ENCODE measurements around the gene TRH.
A peak's percentile ranks its signal among the peaks of the same experiment; 100 is the strongest.

The TRH gene, protein sequence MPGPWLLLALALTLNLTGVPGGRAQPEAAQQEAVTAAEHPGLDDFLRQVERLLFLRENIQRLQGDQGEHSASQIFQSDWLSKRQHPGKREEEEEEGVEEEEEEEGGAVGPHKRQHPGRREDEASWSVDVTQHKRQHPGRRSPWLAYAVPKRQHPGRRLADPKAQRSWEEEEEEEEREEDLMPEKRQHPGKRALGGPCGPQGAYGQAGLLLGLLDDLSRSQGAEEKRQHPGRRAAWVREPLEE

DNA sequence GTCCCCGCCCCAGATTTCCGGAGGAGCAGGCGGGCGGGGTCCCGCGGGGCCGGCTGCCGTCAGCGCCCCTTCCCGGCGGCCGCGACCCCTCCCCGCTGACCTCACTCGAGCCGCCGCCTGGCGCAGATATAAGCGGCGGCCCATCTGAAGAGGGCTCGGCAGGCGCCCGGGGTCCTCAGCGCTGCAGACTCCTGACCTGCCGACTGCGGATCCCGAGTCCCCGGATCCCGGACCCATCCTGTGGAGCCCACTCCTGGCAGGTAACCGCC, at the start of gene TRH:
Gene TRH (plus strand): TSS at position 157 of the 269 bp plus-strand sequence. CDS start 1,097 bp downstream, outside the sequence.
- no peak for DNase-seq

DNA sequence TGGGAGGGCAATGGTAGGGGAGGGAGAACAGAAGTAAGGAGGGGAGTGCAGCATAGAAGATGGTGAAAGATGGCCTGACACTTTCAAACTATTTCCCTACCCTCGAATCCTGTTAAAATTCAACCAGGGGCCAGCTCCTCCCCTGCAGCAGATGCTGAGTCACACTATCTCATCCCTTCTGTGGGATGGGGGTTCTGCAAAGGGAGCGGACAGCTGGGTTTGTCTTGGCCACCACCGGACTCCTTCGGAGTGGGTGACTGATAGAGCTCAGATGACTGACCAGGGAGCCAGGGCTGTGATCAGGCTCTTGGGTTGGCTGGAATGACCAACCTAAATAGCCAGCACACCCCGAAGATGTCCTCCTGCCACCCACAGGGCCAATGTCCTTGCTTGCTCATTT, 47.4 kb upstream of the TRH start:
- DNase-seq, result no peak

DNA sequence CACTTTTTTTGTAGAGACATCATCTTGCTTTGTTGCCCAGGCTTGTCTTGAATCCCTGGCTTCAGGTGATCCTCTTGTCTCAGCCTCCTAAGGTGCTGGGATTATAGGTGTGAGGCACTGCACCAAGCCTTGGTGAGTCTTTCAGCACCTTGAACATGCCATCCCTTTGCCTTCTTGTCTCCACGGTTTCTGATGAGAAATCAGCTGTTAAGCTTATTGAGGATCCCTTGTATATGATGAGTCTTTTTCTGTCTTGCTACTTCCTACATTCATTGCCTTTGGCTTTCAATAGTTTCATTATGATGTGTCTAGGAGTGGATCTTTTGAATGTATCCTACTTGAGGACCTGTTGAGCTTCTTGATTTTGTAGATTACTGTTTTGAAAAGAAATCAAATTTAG, 45.1 kb upstream of the TRH start:
- DNase-seq, result no peak

DNA sequence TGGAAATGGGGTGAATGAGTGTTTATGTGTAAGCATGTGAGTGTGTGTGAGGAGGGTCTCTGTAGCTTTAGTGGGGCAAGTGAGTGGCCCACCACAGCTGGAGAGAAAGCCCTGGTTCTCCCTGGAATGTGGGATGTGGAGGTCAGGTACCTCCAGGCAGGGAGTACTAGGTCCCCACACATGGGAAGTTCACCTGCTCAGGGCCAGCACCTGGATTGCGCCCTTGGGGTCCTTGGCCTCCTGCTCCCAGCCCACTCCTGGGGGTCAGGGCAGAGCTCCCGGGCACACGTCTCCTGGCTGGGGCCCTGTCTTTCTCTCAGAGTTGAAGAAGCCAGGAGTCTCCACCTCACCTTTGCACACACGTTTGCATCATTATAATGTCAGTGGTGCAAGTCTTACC, 41.0 kb upstream of the TRH start:
- DNase-seq, result no peak

DNA sequence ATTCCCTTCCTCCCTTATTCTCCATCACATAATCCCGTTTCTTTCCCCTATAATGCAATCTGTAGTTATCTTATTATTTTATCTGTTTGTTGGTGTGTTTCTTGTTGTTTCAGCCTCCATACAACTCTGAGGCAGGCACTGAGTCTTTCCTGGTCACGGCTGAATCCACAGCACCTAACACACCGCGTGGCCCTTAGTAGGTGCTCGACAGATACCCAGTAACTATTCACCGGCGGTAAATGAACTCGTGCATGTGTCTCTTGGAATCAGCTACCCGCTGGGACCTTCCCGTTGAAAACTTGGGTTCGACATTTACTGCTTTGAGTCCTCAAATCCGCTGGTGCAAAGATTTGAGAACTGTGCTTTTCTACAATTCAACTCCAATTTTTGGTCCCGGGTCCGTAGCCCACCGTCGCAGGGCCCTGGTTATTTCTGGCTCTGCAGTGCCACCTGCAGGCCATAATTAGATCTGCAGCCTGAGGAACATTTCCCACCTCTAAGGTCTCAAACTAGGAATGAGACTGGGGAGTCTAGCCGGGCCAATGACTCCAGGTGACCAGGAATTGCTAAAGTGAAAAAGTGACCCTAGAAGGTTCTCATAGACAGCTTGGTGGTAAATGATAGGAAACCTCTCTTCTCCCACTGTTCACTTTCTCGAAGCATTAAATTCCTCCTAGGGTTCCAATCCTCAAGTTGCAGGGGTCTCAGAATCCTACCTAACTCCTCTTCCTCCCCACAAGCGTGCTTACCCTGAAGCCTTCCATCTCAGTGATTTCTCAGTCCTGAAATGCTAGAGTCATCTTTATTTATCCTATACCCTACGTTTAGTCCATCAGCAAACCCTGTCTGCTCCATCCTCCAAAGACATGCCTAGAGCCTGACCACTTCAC, 40.0 kb upstream of the TRH start:
- peak; percentile 17 for DNase-seq

DNA sequence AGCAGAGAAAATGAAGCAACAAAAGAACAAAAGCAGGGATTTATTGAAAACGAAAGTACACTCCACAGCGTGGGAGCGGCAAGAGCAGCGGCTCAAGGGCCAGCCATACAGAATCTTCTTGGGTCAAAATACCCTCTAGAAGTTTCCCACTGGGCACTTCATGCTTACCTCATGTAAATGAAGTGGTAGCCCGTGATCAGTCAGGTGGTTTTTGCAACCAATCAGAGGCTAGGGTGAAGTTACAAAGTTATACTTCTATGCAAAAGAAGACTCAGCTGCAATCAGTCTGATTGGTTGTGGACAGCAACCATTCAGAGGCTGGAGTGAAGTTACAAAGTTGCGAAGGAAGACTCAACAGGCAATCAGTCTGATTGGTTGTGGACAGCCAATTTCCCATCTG, 37.8 kb upstream of the TRH start:
- no peak for DNase-seq

DNA sequence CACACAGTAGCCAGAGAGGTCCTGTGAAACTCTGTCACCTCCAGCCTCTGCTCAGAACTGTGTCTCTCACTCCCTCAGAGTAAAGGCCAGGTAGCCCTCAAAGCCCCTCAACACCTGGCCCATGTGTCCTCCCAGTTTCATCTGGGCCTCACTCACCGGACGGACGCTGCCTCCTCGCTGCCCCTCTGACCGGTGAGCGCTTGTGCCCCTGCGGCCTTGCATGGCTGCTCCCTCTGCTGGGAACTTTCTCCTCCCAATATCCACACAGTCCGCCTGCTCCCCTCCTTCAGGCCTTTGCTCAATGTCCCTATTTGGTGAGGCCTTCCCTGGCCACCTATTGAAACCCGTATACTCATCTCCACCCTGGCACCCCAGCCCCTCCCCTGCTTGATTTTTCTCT, 36.8 kb upstream of the TRH start:
- no peak for DNase-seq

DNA sequence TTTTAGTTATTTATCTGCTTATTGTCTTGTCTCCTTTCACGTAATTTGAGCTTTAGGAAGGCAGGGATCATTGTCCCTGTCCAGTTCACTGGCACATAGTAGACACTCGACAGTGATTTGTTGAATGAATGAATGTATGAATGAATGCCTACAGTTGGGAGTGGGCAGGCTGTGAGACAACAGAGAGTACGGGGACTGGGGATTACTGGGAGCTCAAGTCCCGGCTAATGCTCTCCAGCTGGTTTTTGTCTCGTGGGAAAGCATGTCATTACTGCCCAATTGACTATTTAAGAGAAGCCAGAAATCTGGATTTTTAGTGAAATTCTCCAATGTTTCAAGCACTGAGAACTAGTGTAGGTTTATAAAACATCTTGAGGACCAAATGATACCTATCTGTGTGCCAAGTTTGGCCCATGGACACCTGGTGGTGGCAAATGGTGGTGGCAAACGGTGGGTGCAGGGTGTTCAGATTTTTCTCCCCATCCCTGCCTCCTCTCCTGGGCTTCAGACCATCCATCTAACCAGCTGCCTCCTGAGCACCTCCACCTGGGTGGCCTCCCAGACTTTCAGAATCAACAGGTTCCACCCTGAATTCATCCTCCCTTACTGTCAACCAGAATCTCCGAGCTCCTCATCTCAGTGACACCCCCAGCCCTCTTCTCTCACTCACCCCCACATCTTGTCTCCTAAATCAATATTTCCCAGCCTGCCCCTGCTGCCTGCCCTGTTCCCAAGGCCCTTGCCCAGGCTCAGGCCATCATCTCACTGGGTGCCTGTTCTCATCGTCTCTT, 36.2 kb upstream of the TRH start:
- no peak for DNase-seq

DNA sequence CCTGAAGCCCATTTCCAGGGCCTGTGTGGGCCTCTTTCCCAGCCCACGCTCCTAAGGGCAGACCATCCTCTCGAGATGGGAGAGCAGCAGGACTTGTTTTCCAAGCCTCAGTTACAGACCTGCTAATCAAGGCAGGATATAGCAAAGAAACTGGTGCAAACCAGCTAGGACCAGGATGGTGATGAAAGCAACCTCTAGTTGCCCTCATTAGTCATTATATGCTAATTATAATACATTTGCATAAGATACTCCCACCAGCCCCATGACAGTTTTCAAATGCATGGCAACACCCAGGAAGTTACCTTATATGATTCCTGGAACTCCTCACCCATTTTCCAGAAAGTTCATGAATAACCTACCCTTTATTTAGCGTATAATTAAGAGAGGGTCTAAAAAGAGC, 34.4 kb upstream of the TRH start:
- DNase-seq, result no peak

DNA sequence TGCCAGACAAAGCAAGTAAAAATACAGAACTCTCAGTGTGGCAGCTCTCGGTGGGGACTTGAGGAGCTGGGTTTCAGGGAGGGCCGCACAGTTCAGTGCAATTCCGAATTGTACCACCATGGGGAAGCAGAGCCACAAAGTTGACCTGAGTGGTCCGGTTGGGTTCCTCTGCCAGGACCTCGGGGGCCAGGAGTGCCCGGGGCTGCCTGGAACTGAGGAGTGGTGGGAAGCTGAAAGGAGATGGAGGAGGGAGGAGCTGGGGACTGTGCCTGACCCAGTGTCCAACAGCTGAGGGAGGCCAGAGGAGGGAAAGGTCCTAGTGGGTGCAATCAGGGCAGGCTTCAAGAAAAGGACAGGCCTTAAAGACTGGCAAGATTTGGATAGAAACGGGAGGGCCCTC, 32.2 kb upstream of the TRH start:
- peak; percentile 11 for DNase-seq

DNA sequence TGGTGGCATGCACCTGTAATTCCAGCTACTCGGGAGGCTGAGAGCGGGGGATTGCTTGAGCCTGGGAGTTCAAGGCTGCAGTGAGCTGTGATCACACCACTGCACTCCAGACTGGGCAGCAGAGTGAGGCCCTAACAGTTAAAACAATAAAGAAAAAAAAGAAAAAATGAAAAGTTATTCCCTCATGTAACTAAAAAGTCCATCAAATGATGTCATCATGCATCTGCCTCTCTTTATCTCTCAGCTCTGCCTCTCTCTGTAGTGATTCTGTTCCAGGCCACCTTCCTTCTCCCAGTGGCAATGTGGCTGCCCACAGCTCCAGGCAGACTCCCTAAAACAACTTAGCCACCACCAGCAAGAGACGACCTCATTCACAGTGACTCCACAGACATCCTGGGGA, 31.5 kb upstream of the TRH start:
- no peak for DNase-seq

DNA sequence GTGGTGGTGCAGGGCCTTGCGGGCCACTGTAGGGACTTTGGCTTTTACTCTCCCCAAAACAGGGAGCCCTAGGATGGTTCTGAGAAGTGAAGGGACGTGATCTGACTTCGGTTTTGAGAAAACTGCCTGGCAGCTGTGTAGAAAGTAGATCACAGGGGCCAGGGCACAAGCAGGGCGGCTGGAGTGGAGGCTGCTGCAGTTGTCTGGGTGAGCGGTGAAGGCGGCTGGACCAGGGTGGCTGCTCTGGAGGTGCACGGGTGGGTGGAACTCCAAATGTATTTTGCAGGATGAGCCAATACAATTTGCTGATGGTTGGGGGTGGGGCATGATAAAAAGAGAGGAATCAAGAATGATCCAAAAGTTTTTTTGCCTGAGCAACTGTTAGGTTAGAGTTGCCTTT, 29.8 kb upstream of the TRH start:
- DNase-seq, result no peak

DNA sequence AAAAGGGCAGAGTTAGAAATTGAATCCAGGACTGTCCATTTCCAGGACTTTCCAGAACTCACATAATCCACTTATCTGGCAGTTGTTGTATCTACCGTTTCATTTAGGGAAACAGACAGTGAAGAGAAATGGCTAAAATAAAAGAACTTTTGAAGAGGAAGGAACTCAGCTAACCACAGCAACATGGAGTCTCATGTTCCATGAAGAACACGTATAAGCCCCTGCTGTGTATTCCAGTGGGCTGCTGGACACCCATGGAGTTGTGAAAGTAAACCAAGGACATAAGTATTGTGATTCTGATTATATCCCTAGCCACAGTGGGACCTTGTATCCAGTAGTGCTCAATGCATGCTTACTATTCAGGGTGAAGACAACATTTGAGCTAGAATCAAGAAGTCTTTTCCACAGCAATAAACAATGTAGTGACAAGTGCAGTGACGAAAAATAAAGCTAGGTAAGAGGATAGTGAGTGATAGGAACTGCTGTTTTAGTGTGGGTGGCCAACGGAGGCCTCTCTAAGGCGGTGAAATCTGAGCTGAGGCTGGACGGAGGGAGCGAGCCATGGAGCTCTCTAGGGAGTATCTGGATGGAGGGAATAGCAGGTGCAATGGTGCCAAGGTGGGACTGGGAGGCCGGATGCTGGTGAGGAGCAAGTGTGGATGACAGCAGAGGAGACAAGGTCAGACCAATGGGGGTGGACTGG, 26.8 kb upstream of the TRH start:
- no peak for DNase-seq

DNA sequence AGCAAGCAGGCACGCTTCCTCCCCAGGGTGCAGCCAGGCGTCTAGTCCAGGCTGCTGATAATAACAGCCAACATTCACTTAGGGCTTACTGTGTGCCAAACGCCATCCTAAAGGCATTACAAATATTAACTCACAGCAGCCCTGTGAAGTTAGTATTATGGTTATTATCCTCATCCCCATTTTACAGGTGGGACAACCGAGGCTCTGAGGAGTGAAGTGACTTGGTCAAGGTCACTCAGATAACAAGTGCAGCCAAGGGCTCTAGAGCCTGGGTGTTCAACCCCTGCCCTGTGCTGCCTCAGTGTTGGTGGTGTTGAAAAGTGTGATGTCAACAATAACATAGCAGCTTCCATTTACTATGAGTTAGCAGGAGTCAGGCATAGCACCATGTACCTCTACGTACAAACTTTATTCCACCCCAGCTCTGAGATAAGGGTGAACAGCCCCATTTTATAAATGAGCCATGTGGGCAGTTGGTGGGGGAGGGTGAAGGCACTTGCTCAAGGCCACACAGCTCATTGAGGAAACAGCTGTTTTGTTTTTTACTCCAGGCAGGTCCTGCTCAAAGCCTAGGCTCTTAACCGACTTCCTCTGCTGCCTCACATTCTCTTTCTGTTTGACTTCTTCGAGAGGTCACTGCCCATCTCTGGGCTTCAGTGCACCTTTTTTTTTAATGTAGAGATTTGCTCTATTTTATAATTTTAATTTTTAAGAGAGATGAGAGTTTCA, 24.0 kb upstream of the TRH start:
- no peak for DNase-seq

DNA sequence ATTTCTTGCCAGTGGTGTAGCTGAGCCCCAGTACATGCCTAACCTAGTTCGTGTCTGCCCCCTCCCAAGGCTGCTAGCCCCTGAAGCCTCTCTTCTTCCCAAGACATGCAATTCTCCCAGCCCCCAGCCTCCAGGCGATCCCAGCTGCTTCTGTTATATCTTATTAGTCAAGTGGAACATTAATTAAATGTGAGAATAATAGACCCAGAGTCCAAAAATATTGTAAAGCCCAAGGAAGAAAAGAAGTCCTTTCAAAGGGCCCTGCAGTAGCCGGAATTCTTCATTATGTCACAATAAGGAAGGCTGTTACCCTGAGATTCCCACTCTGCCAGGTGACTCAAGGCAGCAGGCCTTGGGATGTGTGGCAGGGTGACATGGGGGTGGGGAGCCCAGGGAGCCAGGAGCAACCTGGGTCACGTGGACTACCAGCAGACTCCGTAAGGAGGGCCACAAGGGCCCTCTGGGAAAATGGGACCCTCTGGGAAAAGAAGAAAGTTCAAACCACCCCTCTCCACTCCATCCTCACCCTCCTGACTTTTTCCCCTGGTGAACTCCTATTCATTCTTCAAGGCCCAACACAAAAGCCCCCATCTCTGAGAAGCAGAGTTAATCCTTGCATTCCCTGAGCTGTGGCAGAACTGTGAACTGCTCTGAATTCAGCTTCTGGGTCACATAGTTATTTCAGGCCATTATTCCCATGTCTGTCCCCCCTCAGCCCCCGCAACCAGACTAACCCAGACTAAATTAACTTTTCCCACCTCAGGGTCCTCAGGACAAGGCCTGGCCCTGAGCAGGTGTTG, 21.8 kb upstream of the TRH start:
- DNase-seq, result no peak

DNA sequence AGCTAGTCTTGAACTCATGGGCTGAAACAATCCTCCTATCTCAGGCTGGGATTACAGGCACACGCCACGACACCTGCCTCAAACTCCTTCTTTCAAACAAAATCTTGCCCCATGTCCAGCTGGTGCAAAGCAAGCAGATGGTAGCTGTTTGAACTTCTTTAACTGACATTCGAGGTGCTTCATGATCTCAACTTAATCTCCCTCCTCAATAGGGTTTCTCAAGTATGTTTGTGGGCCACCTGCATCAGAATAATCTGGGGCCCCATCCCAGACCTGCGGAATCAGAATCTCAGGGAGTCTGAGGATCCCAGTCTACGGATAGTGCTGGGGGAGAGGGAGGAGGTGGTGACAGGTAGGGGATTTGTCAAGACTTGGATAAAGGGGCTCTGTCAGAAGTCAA, 20.9 kb upstream of the TRH start:
- DNase-seq, result no peak

DNA sequence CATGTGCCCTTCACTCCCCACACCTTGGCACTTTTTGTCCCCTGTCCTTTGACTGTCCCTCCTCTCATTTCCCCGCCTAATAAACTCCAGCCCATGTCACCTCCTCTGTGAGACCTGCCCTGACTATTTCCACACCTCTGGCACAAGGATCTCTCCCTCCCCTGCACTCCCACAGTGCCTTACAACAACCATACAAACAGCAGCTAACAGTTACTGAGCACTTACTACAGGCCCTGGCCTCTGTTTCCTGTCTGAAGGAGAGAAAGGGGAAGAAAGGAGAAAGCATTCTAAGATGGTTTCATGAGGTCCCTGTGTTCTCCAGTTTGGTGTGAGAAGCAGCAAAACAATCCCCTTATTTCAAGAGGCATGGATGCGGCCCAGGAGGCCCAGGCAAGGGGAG, 20.0 kb upstream of the TRH start:
- no peak for DNase-seq

DNA sequence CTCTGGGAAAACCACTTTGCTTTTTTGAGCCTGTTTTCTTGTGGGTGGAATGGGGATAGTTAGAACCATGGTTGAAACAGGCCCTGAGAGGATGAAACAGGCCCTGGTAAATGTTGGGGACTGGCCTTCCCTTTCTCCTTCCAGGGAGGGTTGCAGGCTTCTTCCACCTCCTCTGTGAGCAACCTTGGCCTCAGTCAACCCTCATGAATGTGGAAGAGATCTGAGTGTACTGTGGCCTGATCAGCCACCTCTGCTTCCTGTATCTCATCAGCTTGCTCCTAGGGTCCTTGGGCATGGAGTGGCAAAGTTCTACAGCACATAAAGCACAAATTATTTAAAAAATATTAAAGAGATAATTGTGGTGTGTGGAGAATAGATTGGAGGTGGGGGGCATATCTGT, 17.6 kb upstream of the TRH start:
- DNase-seq, result no peak

DNA sequence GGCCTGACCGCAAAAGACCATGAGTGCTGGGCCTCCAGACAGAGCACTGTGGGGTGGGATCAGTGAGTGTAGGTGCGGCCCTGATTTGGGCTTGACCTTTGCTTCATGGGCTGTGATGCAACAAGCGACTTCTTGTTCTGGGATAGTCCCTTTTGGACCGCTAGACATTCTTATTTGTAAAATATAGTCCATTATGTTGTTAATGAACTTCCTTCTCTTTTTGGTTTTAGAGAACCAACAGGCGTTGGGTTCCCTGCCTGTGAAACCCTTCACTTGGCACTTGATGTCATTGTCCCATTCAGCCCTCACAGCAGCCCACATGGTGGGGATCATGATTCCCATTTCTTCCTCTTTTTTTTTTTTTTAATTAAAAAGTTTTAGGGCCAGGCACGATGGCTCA, 15.8 kb upstream of the TRH start:
- no peak for DNase-seq

DNA sequence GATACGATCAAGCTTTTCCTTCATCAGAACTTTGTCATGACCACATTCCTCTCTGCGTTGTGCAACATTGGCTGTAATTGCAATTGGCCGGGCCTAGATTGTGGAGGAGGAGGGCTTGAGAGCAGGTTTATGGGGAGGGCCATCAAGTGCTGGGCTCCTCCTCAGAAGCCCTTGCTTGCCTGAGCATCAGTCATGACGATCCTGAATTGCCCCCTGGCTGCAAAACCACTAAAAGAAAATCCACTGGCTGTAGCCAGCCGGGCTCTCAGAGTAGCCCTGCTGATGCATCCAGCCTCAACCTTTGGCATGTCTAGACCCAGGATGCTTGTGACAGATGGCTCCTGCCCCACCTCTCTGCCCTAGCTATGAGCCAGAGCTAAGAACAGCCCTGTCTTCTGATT, 13.4 kb upstream of the TRH start:
- no peak for DNase-seq

DNA sequence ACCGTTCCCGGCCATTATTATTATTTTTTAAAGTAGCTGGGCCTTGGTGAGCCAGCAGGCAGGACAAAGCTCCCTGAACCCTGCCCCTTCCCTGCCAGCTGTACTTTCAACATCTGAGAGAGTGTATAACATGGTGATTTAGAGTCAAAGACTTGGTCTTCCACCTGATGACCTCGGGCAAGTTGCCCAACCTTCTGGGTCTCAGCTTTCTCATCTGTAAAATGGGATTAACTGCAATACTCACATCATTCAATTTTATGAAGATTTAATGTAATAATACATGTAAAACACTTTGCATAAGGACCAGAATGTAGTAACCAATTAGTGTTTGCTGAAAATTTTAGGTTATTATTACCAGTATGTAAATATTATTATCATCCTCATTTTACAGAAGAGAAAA, 11.9 kb upstream of the TRH start:
- DNase-seq, result no peak

DNA sequence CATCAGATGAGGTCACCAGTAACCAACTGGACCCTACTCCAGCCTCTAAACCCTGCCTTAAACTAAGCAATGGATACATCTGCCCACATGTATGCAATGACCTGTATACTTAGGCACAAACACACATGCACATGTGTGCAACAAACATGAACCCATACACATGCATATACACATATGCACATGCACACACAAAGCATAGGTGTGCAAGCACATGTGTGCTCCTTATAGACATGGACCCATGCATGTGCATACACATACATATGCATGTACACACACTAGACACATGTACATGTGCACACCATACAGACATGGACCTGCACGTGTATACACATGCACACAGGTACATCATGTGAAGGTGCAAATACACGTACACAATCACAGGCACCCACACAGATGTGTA, 8.6 kb upstream of the TRH start:
- DNase-seq, result no peak

Data from stimulated activated CD4-positive, alpha-beta T cell treated with anti-CD3 and anti-CD28 coated beads, Interleukin-12 subunit alpha, Interleukin-12 subunit beta, amount 100 ng/mL, for 4 hours (primary cell).